H1 (cell line): ENCODE data around the gene ACTR8. TPM values are rescaled to one million over a fixed set of nuclear protein-coding genes. Genes with fewer than 3 reads are reported as not detected.

ENCODE experiments used
- CTCF ChIA-PET: fragments of 300-600 bp; sonication (Branson Sonifier 250); formaldehyde crosslinking; loops from one replicate; lab custom pipeline; 2021; ENCODE audit not compliant: partially characterized antibody; lab: Charles Lee
- POLR2A ChIA-PET: fragments of 300-600 bp; sonication (Branson Sonifier 250); formaldehyde crosslinking; loops from one replicate; lab custom pipeline; 2021; ENCODE audit warnings: inconsistent platforms; ENCODE audit not compliant: partially characterized antibody; lab: Charles Lee
- DNase-seq, 2 experiments: peaks; one replicate each; pipeline versions ENCODE4 v3.0.0 to v3.0.0-alpha.2; 2010 to 2022; ENCODE audit warnings: low spot score in 2 of 2, low read depth in 1 of 2, mixed read lengths in 1 of 2
- FAIRE-seq: peaks from 2 replicates; lab custom pipeline; 2011; peaks lifted over from hg19 to GRCh38; lab: Jason Lieb, UNC
- H2AFZ ChIP-seq: 2 replicates; pipeline ENCODE4 v1.8.1; 2012; ENCODE audit warnings: low read length, inconsistent platforms
- H2AK5ac ChIP-seq: 2 replicates; pipeline ENCODE4 v1.6.1; 2013; ENCODE audit warnings: low read depth, low read length
- H2BK120ac ChIP-seq: replicated peaks from 2 replicates; pipeline ENCODE3; 2013; ENCODE audit warnings: low read depth, low read length, inconsistent platforms
- H2BK12ac ChIP-seq: 2 replicates; pipeline ENCODE4 v1.6.1; 2013; ENCODE audit warnings: low read depth, low read length
- H2BK15ac ChIP-seq: 2 replicates; pipeline ENCODE4 v1.6.1; 2013; ENCODE audit warnings: low read length
- H2BK20ac ChIP-seq: 2 replicates; pipeline ENCODE4 v1.6.1; 2013; ENCODE audit warnings: low read length
- H2BK5ac ChIP-seq: 2 replicates; pipeline ENCODE4 v1.6.1; 2013; ENCODE audit warnings: low read depth, low read length
- H3K14ac ChIP-seq: 2 replicates; pipeline ENCODE4 v1.6.1; 2013; ENCODE audit warnings: inconsistent platforms; ENCODE audit not compliant: insufficient read length
- H3K18ac ChIP-seq: 2 replicates; pipeline ENCODE4 v1.6.1; 2013; ENCODE audit warnings: low read length; ENCODE audit errors: extremely low read depth
- H3K23ac ChIP-seq: 2 replicates; pipeline ENCODE4 v1.6.1; 2013; ENCODE audit warnings: inconsistent platforms; ENCODE audit not compliant: insufficient read length
- H3K23me2 ChIP-seq: 2 replicates; pipeline ENCODE4 v1.6.1; 2013; ENCODE audit warnings: low read depth, low read length
- H3K27ac ChIP-seq: 2 replicates; pipeline ENCODE4 v1.6.1; 2011; ENCODE audit warnings: low read depth, low read length, inconsistent platforms
- H3K27me3 ChIP-seq, 4 experiments: replicated peaks in 1 of 4; 1 replicate in 1 of 4; 2 replicates in 3 of 4; pipeline versions ENCODE4 v1.6.1 to v1.8.1; 2011 to 2013; ENCODE audit warnings: low read length in 3 of 4, mild to moderate bottlenecking in 3 of 4, inconsistent platforms in 2 of 4, mixed read lengths in 2 of 4, moderate library complexity in 1 of 4; ENCODE audit not compliant: control insufficient read depth in 3 of 4, insufficient read depth in 3 of 4; ENCODE audit errors: extremely low read depth in 1 of 4
- H3K36me3 ChIP-seq, 4 experiments: 2 replicates each; pipeline versions ENCODE4 v1.6.1 to v1.8.1; 2011 to 2013; ENCODE audit warnings: mild to moderate bottlenecking in 4 of 4, low read length in 3 of 4, moderate library complexity in 2 of 4, control low read depth in 1 of 4, inconsistent platforms in 1 of 4; ENCODE audit not compliant: insufficient read depth in 4 of 4, control insufficient read depth in 2 of 4
- H3K4ac ChIP-seq: replicated peaks from 2 replicates; pipeline ENCODE3; 2013; ENCODE audit warnings: low read length, low read depth, mixed read lengths, inconsistent platforms; ENCODE audit not compliant: insufficient read length
- H3K4me1 ChIP-seq, 4 experiments: replicated peaks in 1 of 4; 1 replicate in 1 of 4; 2 replicates in 3 of 4; pipeline versions ENCODE4 v1.6.1 to v1.8.1; 2011 to 2013; ENCODE audit warnings: low read length in 3 of 4, inconsistent platforms in 2 of 4, mixed read lengths in 1 of 4; ENCODE audit not compliant: insufficient read depth in 4 of 4, control insufficient read depth in 3 of 4
- H3K4me2 ChIP-seq, 2 experiments: 2 replicates each; pipeline versions ENCODE4 v1.6.1 to v1.8.1; 2011 to 2013; ENCODE audit warnings: low read depth in 2 of 2, low read length in 2 of 2, control low read depth in 1 of 2, inconsistent platforms in 1 of 2, mild to moderate bottlenecking in 1 of 2; ENCODE audit not compliant: insufficient read depth in 1 of 2
- H3K4me3 ChIP-seq, 4 experiments: fragments of 200-600, 300-600 bp in 1 of 4; sonication (generic), shearing (Covaris generic), sonication (Bioruptor Twin) in 1 of 4; 2 replicates each; pipeline versions ENCODE4 v1.5.1 to v1.8.1; 2011 to 2016; ENCODE audit warnings: low read length in 4 of 4, low read depth in 3 of 4, control low read depth in 2 of 4, inconsistent platforms in 2 of 4, mild to moderate bottlenecking in 2 of 4, mixed read lengths in 1 of 4, moderate library complexity in 1 of 4; ENCODE audit not compliant: insufficient read depth in 2 of 4; ENCODE audit errors: extremely low read depth in 1 of 4
- H3K56ac ChIP-seq: replicated peaks from 2 replicates; pipeline ENCODE3; 2013; ENCODE audit warnings: low read depth, mild to moderate bottlenecking, mixed read lengths, low read length, inconsistent platforms; ENCODE audit not compliant: insufficient read length
- H3K79me1 ChIP-seq: 2 replicates; pipeline ENCODE4 v1.6.1; 2013; ENCODE audit warnings: low read depth, low read length, control low read depth
- H3K79me2 ChIP-seq, 2 experiments: 2 replicates each; pipeline versions ENCODE4 v1.6.1 to v1.8.1; 2012 to 2013; ENCODE audit warnings: low read length in 2 of 2, mild to moderate bottlenecking in 2 of 2, inconsistent platforms in 1 of 2; ENCODE audit not compliant: insufficient read depth in 2 of 2, control insufficient read depth in 1 of 2
- H3K9ac ChIP-seq, 4 experiments: replicated peaks in 1 of 4; 1 replicate in 1 of 4; 2 replicates in 3 of 4; pipeline versions ENCODE4 v1.6.1 to v1.8.1; 2011 to 2013; ENCODE audit warnings: low read depth in 3 of 4, low read length in 3 of 4, control low read depth in 2 of 4, mild to moderate bottlenecking in 2 of 4, moderate library complexity in 2 of 4, inconsistent platforms in 1 of 4; ENCODE audit errors: extremely low read depth in 1 of 4
- H3K9me3 ChIP-seq, 2 experiments: 2 replicates each; pipeline versions ENCODE4 v1.6.1 to v1.8.1; 2012 to 2013; ENCODE audit warnings: mild to moderate bottlenecking in 2 of 2, moderate library complexity in 2 of 2, control low read depth in 1 of 2, inconsistent platforms in 1 of 2, low read depth in 1 of 2, low read length in 1 of 2, mixed read lengths in 1 of 2; ENCODE audit not compliant: insufficient read depth in 2 of 2
- H4K20me1 ChIP-seq, 2 experiments: replicated peaks in 1 of 2; 2 replicates each; pipeline versions ENCODE3 to v1.8.1; 2011 to 2013; ENCODE audit warnings: inconsistent platforms in 2 of 2, low read length in 2 of 2, mild to moderate bottlenecking in 1 of 2; ENCODE audit not compliant: insufficient read depth in 2 of 2, control insufficient read depth in 1 of 2
- H4K5ac ChIP-seq: 2 replicates; pipeline ENCODE4 v1.6.1; 2013; ENCODE audit warnings: low read length, low read depth, mixed read lengths, inconsistent platforms; ENCODE audit not compliant: insufficient read length
- H4K8ac ChIP-seq: 2 replicates; pipeline ENCODE4 v1.8.0; 2013; ENCODE audit warnings: mild to moderate bottlenecking, moderate library complexity, low read length, inconsistent platforms; ENCODE audit not compliant: insufficient read depth; ENCODE audit errors: extremely low read depth
- H4K91ac ChIP-seq: replicated peaks from 2 replicates; pipeline ENCODE3; 2013; ENCODE audit warnings: low read length, mixed read lengths, inconsistent platforms; ENCODE audit not compliant: insufficient read length
- ASH2L ChIP-seq: fragments of 200-600, 300-600 bp; sonication (generic); IDR thresholded peaks from one replicate; pipeline ENCODE4 v1.7.1; 2017; ENCODE audit warnings: low read length
- CBX8 ChIP-seq: fragments of 300-800, 300-1000 bp; sonication (generic); IDR thresholded peaks from 2 replicates; pipeline ENCODE4 v1.7.1; 2016; ENCODE audit warnings: low read depth, low read length, borderline replicate concordance
- GABPA ChIP-seq: IDR thresholded peaks from 2 replicates; pipeline ENCODE4 v1.6.1; 2011; ENCODE audit warnings: mild to moderate bottlenecking, low read length, moderate library complexity, borderline replicate concordance; ENCODE audit not compliant: insufficient read depth
- JUN ChIP-seq: IDR thresholded peaks from 2 replicates; pipeline ENCODE4 v1.6.1; 2011; ENCODE audit warnings: low read depth, mild to moderate bottlenecking, improper control_type of control experiment, low read length
- POLR2A ChIP-seq, 2 experiments: IDR thresholded peaks; 1 replicate in 1 of 2; 2 replicates in 1 of 2; pipeline ENCODE4 v1.6.1; 2011; ENCODE audit warnings: low read depth in 2 of 2, low read length in 2 of 2, mild to moderate bottlenecking in 2 of 2; ENCODE audit errors: control extremely low read depth in 1 of 2
- SUZ12 ChIP-seq: fragments of 200-600 bp; sonication (generic); IDR thresholded peaks from 2 replicates; pipeline ENCODE4 v1.6.1; 2012; ENCODE audit warnings: mild to moderate bottlenecking, inconsistent platforms, low read length, moderate library complexity, mixed read lengths
- YY1 ChIP-seq: IDR thresholded peaks from 2 replicates; pipeline ENCODE4 v1.6.1; 2011; ENCODE audit warnings: low read depth, mild to moderate bottlenecking, low read length
- ZNF274 ChIP-seq: IDR thresholded peaks from 2 replicates; pipeline ENCODE4 v1.7.0; 2012; ENCODE audit warnings: low read length, borderline replicate concordance; ENCODE audit errors: extremely low read depth
- WGBS, 2 experiments: shearing (Covaris generic) in 1 of 2; methylation state at CpG; one replicate each; pipeline versions ENCODE4 v1.1.6 to v1.1.7; 2013 to 2015; ENCODE audit warnings: low lambda C conversion rate in 2 of 2, mixed read lengths in 2 of 2, inconsistent platforms in 1 of 2, low coverage in 1 of 2, missing lambda C conversion rate in 1 of 2; ENCODE audit not compliant: insufficient replicate concordance in 2 of 2, insufficient coverage in 1 of 2, insufficient read length in 1 of 2; ENCODE audit errors: extremely low coverage in 1 of 2, missing lambda C conversion rate in 1 of 2; 5-methylcytosine and 5-hydroxymethylcytosine counted together
- polyA plus RNA-seq, 7 experiments: library from polyadenylated mRNA; depleted of rRNA in 3 of 7; stranded (reverse) in 5 of 7; unstranded in 2 of 7; fragments of >200 nt in 5 of 7; fragments of 200-250 nt in 2 of 7; gene quantifications; 1 replicate in 5 of 7; 2 replicates in 1 of 7; 4 replicates in 1 of 7; pipeline versions ENCODE4 v1.2.1 to v1.2.3, GENCODE V29; 2011 to 2013; ENCODE audit warnings: missing spikeins in 2 of 7, mixed read lengths in 2 of 7
- total RNA-seq: library from RNA; stranded (reverse); fragmentation: NEBNext Ultra II Directional; extraction: Animal tissue kit (Norgen Biotek cat#: 25700); gene quantifications from 2 replicates; pipeline ENCODE4 v1.2.1, GENCODE V29; 2021

ACTR8 gene
- total and polyA plus RNA-seq, 2 of the 8 experiments (the other 6 are each of a cell fraction or from before 2014, with no cell fraction given), result 8.3 to 26.9 TPM

GRCh38 chr3:53835257-53835656 lies 46.7 kb downstream of the ACTR8 start:
- Histone ChIP-seq H3K27me3 (no peaks in the 10 kb centered on the region), H3K4me3 (no peak overlapping the region), H4K5ac (no peak overlapping the region), H3K4me2 (no peak overlapping the region), H2BK120ac (no peak overlapping the region), H2BK12ac (no peak overlapping the region), H2AFZ (no peak overlapping the region), H3K23me2 (no peaks in the 10 kb centered on the region), H3K14ac (no peak overlapping the region), H3K18ac (no peak overlapping the region), H4K20me1 (peaks cover 0 to 4% of the 10 kb centered on the region in 2 experiments), H3K79me2 (no peaks in the 10 kb centered on the region), H3K79me1 (no peaks in the 10 kb centered on the region), H3K9me3 (no peaks in the 10 kb centered on the region), H4K91ac (no peak overlapping the region), H2AK5ac (no peak overlapping the region), H2BK20ac (no peak overlapping the region), H3K36me3 (peaks cover 0 to 6% (median 0%) of the 10 kb centered on the region in 4 experiments; a peak in 4 of 8 replicates), H3K56ac (no peak overlapping the region), H3K4me1 (no peaks in the 10 kb centered on the region), H3K27ac (no peak overlapping the region), H4K8ac (no peak overlapping the region), H3K9ac (no peak overlapping the region), H3K23ac (no peak overlapping the region), H2BK15ac (no peak overlapping the region), H2BK5ac (no peak overlapping the region), H3K4ac (no peak overlapping the region)
- DNase-seq (no peak), FAIRE-seq (no peak)
- CTCF ChIA-PET, result interaction anchor here (1.3 to 3.7 kb wide), 3 partner anchors 9 to 124 kb away, joined by 3 to 23 read pairs (median 9); no protein-coding TSS in a partner anchor
- POLR2A ChIA-PET, result no interaction called here
- WGBS, 2 experiments, result 100% methylated on average over 1 of the region's 1 CpG; no CpG with 5 or more reads in 1 of the 2 experiments
- TF ChIP-seq POLR2A (IDR thresholded peaks at IDR 0.05; ENCODE audit: control extremely low read depth in 1 of 2, low read depth in 2 of 2, low read length in 2 of 2) (no peak), JUN (no peak), GABPA (no peak), SUZ12 (no peak), YY1 (no peak), ASH2L (no peak), CBX8 (no peak), ZNF274 (no peak)
